A549 treated with dexamethasone at 1 μM for 4 hours (cell line): ENCODE data around the gene ISG20L2. TPM values are rescaled to one million over a fixed set of nuclear protein-coding genes. Genes with fewer than 3 reads are reported as not detected.

Source experiments
- total RNA-seq: library from RNA; stranded (reverse); fragments of 200-300 nt; extraction: Qiagen RNA extraction; gene quantifications from 5 replicates; pipeline ENCODE4 v1.2.3, GENCODE V29; 2022

ISG20L2 gene, protein sequence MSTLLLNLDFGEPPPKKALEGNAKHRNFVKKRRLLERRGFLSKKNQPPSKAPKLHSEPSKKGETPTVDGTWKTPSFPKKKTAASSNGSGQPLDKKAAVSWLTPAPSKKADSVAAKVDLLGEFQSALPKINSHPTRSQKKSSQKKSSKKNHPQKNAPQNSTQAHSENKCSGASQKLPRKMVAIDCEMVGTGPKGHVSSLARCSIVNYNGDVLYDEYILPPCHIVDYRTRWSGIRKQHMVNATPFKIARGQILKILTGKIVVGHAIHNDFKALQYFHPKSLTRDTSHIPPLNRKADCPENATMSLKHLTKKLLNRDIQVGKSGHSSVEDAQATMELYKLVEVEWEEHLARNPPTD
- total RNA-seq: 40.1 to 53.8 TPM (median 46.0 TPM) in 5 replicates

DNA sequence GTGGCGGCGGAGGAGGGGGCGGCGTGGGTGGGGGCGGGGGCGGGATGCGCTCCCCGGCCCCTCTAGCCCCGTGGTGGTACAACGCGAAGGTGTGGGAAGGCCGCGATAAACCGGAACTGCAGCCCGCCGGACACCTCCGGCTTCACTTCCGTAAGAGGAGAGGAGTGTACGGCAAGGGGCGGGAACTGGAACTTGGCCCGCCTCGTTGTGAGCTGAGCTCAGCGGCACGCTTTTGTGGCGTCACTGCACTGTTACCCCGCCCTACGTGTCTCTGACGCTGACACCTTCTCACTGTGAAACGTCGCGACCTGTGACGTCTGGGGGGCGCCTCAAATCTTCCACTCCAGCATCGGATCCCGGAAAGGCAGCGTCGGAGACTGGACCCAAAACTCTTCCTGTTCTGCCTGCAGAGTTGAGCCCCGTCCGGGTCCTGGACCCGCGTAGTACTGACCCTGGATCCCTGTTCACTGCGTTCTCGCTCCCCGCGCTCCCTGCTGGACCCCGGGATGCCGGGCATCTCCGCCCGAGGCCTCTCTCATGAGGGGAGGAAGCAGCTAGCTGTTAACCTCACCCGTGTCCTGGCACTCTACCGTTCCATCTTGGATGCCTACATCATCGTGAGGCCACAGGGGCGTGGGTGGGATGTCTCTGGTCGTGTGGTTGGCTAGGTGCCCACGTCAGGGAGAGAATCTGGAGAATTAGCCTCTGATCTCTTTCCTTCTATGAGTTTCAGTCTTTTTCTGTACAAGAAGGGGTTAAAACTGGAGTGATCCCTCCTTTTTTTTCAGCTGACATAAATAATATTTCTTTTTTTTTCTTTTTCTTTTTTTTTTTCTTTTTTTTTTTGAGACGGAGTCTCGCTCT, at the start of gene ISG20L2:
ISG20L2 (minus strand) TSS at position 168 of the 864 bp plus-strand sequence. CDS start 1,114 bp downstream, outside the sequence.

DNA sequence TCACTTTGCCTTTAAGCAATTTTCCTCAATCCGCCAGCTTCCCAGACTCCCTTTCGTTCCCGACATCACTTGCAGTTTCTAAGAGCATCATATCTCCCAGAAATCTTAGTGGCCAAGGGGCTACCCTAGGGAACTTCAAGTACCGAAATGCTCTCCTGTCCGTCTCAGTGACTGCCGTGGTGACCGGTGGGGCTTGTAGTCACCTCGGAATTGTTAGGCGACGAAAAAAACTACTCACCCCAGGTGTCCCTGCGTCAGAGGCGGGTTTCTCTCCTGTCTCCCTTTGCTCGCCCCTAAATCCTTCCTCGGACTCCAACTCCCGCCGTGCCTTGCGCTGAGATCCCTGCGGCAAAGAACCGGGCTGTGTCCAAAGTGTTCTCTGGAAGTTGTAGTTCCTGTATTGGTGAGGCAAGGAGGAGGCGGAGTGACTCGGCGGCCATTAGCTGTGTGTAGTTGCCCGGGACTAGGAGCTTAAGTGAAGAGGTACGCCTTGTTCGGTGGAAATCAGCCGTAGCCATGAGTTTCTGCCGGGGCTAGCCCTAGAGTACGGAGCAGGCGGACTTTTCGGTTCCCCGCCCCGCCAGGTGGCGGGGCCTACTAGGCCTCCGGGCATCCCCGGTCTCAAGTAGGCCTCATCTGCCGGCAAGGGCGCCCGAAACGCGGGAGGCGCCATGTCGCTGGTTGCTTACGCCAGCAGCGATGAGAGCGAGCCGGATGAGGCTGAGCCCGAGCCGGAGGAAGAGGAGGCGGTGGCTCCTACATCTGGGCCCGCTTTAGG, 38.7 kb upstream of the ISG20L2 start, which contains the start of gene PRCC:
PRCC (plus strand) TSS at position 435 of the 778 bp plus-strand sequence; CDS start at position 672, 237 bp downstream.

GRCh38 chr1:156751451-156751756, 22.8 kb upstream of the ISG20L2 start, which contains the start of gene HDGF:
Gene HDGF, minus strand, starts transcription at chr1:156751675. Its CDS starts 246 bp downstream, at chr1:156751429.

GRCh38 chr1:156740741-156741480, 12.3 kb upstream of the ISG20L2 start, which contains the start of gene MRPL24:
Gene MRPL24, minus strand, starts transcription at chr1:156741088. Its CDS starts 2,384 bp downstream, at chr1:156738704.

DNA sequence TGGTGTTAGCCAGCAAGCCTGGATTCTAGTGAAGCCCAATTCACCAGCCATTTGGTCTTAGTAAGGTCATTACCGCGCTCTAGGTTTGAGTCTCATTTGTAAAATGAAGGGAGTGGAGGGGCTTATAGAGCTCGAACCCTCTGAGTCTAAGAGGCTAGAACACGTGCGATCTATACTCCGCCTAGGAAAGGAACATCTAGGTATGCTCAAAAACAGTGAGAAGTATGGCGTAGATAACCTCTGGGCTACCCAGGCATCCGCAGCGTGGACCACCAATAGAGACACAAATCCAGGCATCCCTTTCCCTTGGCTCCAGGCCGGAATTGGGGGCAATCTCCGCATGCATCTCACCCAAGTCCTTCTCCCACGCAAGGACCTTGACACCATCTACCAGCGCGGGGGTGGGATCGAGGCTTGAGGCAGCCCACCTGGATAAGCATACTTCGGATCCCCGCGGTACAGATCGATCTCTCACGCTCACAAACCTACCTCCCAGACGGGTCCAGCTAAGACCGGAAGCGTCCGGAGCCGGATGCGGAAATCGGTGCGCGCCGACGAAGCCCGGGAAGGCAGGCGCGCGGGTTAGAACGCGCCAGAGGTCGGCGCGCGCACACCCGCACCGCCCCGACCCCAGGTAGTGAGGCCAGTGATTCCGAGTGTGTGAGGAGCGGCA, 504 bp downstream of the ISG20L2 start, which contains the start of gene METTL25B:
METTL25B (plus strand) TSS at position 544 of the 673 bp plus-strand sequence. CDS start 636 bp downstream, outside the sequence.

GRCh38 chr1:156705321-156705917, 23.1 kb downstream of the ISG20L2 start, which contains the start of gene CRABP2:
Gene CRABP2, minus strand, starts transcription at chr1:156705583. Its CDS starts 137 bp downstream, at chr1:156705446.

DNA sequence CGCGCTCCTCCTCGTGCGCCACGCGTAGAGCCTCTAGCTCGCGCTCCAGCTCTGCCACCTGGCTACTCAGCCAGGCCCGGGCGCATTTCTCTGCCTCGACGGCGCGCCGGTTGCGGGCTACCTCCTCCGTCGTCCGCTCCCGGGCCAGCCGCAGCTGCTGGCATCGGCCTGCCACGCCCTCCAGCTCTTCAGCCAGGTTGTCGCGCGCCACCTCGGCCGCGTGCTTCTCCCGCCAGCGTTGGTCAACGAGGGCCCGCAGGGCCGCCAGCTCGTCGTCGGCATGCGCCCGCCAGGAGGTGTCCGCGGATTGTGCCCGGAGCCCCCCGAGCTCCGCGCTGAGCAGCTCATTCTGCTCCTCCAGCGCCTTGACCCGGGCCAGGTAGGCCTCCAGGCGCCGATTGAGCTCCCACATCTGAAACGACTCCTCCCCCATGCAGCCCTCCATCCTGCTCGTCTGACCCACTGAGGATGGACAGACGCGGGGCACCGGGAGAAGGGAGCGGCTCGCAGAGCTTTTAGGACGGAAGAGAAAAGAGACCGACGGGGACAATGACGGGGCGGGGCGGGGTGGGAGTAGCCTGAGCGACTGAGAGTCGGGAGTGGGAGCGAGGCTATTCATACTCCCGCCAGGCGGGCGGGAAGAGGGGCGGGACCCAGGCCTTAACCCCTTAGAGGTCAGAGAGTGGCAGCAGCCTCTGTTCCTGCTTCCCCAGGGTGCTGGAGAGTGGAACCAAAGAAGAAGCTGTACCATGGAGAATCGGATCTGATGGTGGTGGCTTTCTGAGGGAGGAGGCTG, 51.5 kb downstream of the ISG20L2 start, which contains the start of gene NES:
NES (minus strand) TSS at position 588 of the 796 bp plus-strand sequence; CDS start at position 445, 143 bp downstream.

Other genes starting within 250 kb of the ISG20L2 start
- gene MEF2D, start 228.0 kb downstream of the ISG20L2 start, total RNA-seq: 19.8 to 38.2 TPM (median 33.5 TPM) in 5 replicates
- gene IQGAP3, start 156.2 kb downstream of the ISG20L2 start, total RNA-seq: 9.2 to 20.0 TPM (median 17.9 TPM) in 5 replicates
- not detected in 5 replicates for gene TTC24, start 149.0 kb downstream of the ISG20L2 start, total RNA-seq
- gene NAXE, start 137.0 kb downstream of the ISG20L2 start, total RNA-seq: 148 to 167 TPM (median 154 TPM) in 5 replicates
- 63.7 to 88.0 TPM (median 65.8 TPM) in 5 replicates for gene GPATCH4, start 127.3 kb downstream of the ISG20L2 start, total RNA-seq
- gene HAPLN2, start 109.4 kb downstream of the ISG20L2 start, total RNA-seq: 0.09 to 0.46 TPM (median 0.19 TPM) in 5 replicates
- 0.11 to 0.14 TPM in 2 of 5 replicates, not detected in the others for gene BCAN, start 86.6 kb downstream of the ISG20L2 start, total RNA-seq
- gene NES, start 51.4 kb downstream of the ISG20L2 start, total RNA-seq: 1.3 TPM in 5 replicates
- gene CRABP2, start 23.2 kb downstream of the ISG20L2 start, total RNA-seq: 7.2 to 11.0 TPM (median 8.9 TPM) in 5 replicates
- 20.9 to 24.1 TPM (median 23.2 TPM) in 5 replicates for gene METTL25B, start 297 bp downstream of the ISG20L2 start, total RNA-seq
- 189 to 212 TPM (median 200 TPM) in 5 replicates for gene MRPL24, start 12.3 kb upstream of the ISG20L2 start, total RNA-seq
- gene HDGF, start 22.9 kb upstream of the ISG20L2 start, total RNA-seq: 423 to 447 TPM (median 444 TPM) in 5 replicates
- gene PRCC, start 38.8 kb upstream of the ISG20L2 start, total RNA-seq: 63.4 to 85.5 TPM (median 76.8 TPM) in 5 replicates
- 2.5 to 4.6 TPM (median 3.3 TPM) in 5 replicates for gene SH2D2A, start 88.1 kb upstream of the ISG20L2 start, total RNA-seq
- not detected in 5 replicates for gene INSRR, start 130.4 kb upstream of the ISG20L2 start, total RNA-seq
- 0.06 to 0.16 TPM (median 0.08 TPM) in 4 of 5 replicates, not detected in the other for gene NTRK1, start 132.1 kb upstream of the ISG20L2 start, total RNA-seq
- 5.0 to 9.3 TPM (median 6.5 TPM) in 5 replicates for gene PEAR1, start 165.0 kb upstream of the ISG20L2 start, total RNA-seq
- 0.08 to 0.12 TPM (median 0.10 TPM) in 5 replicates for gene LRRC71, start 191.9 kb upstream of the ISG20L2 start, total RNA-seq